Measurements from ENCODE around the gene ATG4D. TPM values are rescaled to one million over a fixed set of nuclear protein-coding genes. Genes with fewer than 3 reads are reported as not detected.

The ATG4D gene
- total and polyA plus RNA-seq, 10 of the 15 experiments (the other 5 are each of a cell fraction or from before 2014, with no cell fraction given): 0.39 to 28.7 (median 13.4) TPM

DNA sequence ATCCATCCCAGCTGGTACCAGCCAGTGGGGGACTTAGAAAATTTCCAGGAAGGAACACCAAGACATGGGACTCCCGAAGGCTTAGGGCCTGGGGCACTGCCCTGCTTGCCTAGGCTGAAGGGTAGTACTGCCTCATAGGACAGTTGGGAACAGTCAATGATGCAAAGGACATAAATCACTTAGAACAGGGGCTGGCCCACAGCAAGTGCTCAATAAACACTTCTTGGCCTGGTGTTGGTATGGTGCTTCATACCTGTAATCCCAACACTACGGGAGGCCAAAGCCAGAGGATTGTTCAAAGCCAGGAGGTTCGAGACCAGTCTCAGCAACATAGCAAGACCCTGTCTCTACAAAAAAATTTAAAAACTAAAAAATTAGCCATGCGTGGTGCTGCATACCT is 46.3 kb upstream of the ATG4D start:
- Histone ChIP-seq H3K4me3 (no peak overlapping the region), H2AFZ (ENCODE audit: control insufficient read depth, low read depth, low read length) (no peak overlapping the region), H3K79me2 (ENCODE audit: control insufficient read depth, insufficient read depth, low read length) (peaks cover 47% of the 10 kb centered on the region), H3K9ac (ENCODE audit: control insufficient read depth, insufficient read depth, low read length) (no peak overlapping the region), H4K20me1 (ENCODE audit: control insufficient read depth, insufficient read depth) (no peaks in the 10 kb centered on the region), H3K4me1 (ENCODE audit: control insufficient read depth, insufficient read depth, low read length) (peaks cover 20% of the 10 kb centered on the region), H3K27me3 (replicated peaks in 1 of 2; ENCODE audit: control insufficient read depth in 2 of 2, insufficient read depth in 2 of 2, low read length in 1 of 2) (no peaks in the 10 kb centered on the region), H3K4me2 (ENCODE audit: control insufficient read depth, insufficient read depth) (peak overlapping the region; percentile 33; the same call in 1 of the 2 replicates), H3K9me3 (replicated peaks; ENCODE audit: control insufficient read depth, insufficient read depth, low read length) (no peaks in the 10 kb centered on the region), H3K36me3 (ENCODE audit: control insufficient read depth in 2 of 2, insufficient read depth in 2 of 2, low read length in 1 of 2) (peaks cover 10 to 32% of the 10 kb centered on the region in 2 experiments), H3K27ac (ENCODE audit: control insufficient read depth, insufficient read depth) (no peak overlapping the region)
- WGBS (ENCODE audit: insufficient coverage, insufficient replicate concordance, low lambda C conversion rate, missing lambda C conversion rate): 81% methylated on average over 4 of the region's 4 CpGs
- POLR2A ChIA-PET: interaction anchor here (1.3 kb wide), 1 partner anchor 70 kb away, joined by 3 read pairs; no protein-coding TSS in a partner anchor
- ATAC-seq (no peak), DNase-seq (ENCODE audit: low read depth, low spot score) (no peak), FAIRE-seq (no peak)
- RAD21 ChIA-PET (ENCODE audit: unreplicated experiment): no interaction called here
- in situ Hi-C loops (cut with MboI) (no loop called here), intact Hi-C loops (cut with micrococcal nuclease; ENCODE audit: unreplicated experiment) (no loop called here)
- SMC1A ChIA-PET (ENCODE audit: uncharacterized antibody, unreplicated experiment): interaction anchor here (0.7 to 2.2 kb wide), 3 partner anchors 14 to 45 kb away, joined by 3 to 9 read pairs (median 3); no protein-coding TSS in a partner anchor
- TF ChIP-seq BACH1 (IDR thresholded peaks at IDR 0.05; ENCODE audit: borderline replicate concordance) (no peak), CHD4 (IDR thresholded peaks at IDR 0.05) (no peak), NRF1 (conservative IDR thresholded peaks at IDR 0.05; ENCODE audit: low read depth, low read length) (no peak), CBX3 (IDR thresholded peaks at IDR 0.05; ENCODE audit: borderline replicate concordance, low read depth) (no peak), CBX5 (IDR thresholded peaks at IDR 0.05; ENCODE audit: low read depth) (no peak), SKIL (IDR thresholded peaks at IDR 0.05; ENCODE audit: low read depth, poor library complexity, severe bottlenecking) (no peak), HDAC2 (IDR thresholded peaks at IDR 0.05) (no peak), ZNF687 (IDR thresholded peaks at IDR 0.05) (no peak), ZNF622 (IDR thresholded peaks at IDR 0.05) (no peak), MEF2A (IDR thresholded peaks at IDR 0.05; ENCODE audit: insufficient read depth, low read depth, low read length) (no peak), MLLT1 (IDR thresholded peaks at IDR 0.05) (no peak)
- TF ChIP-seq, protein P1, sequence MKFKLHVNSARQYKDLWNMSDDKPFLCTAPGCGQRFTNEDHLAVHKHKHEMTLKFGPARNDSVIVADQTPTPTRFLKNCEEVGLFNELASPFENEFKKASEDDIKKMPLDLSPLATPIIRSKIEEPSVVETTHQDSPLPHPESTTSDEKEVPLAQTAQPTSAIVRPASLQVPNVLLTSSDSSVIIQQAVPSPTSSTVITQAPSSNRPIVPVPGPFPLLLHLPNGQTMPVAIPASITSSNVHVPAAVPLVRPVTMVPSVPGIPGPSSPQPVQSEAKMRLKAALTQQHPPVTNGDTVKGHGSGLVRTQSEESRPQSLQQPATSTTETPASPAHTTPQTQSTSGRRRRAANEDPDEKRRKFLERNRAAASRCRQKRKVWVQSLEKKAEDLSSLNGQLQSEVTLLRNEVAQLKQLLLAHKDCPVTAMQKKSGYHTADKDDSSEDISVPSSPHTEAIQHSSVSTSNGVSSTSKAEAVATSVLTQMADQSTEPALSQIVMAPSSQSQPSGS (IDR thresholded peaks at IDR 0.05; ENCODE audit: low read length): no peak
- BruUV-seq (replicated peaks): no TSS peak
- CTCF ChIA-PET: interaction anchor here (1.1 to 1.5 kb wide), 3 partner anchors 14 to 84 kb away, joined by 3 to 4 read pairs (median 3); no protein-coding TSS in a partner anchor

Measured in GM12878 (cell line).